ENCODE measurements around the gene PLEKHA6.

GRCh38 chr1:204285436-204286305, 74.1 kb downstream of the PLEKHA6 start:
- TF ChIP-seq, protein P1, sequence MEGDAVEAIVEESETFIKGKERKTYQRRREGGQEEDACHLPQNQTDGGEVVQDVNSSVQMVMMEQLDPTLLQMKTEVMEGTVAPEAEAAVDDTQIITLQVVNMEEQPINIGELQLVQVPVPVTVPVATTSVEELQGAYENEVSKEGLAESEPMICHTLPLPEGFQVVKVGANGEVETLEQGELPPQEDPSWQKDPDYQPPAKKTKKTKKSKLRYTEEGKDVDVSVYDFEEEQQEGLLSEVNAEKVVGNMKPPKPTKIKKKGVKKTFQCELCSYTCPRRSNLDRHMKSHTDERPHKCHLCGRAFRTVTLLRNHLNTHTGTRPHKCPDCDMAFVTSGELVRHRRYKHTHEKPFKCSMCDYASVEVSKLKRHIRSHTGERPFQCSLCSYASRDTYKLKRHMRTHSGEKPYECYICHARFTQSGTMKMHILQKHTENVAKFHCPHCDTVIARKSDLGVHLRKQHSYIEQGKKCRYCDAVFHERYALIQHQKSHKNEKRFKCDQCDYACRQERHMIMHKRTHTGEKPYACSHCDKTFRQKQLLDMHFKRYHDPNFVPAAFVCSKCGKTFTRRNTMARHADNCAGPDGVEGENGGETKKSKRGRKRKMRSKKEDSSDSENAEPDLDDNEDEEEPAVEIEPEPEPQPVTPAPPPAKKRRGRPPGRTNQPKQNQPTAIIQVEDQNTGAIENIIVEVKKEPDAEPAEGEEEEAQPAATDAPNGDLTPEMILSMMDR (conservative IDR thresholded peaks at IDR 0.05) = no peak
- no peak for TF ChIP-seq ZFX (IDR thresholded peaks at IDR 0.05)
